Stomach (tissue), 19 donors: Measurements from ENCODE around the gene ZNF622. TPM values are rescaled to one million over a fixed set of nuclear protein-coding genes. Genes with fewer than 3 reads are reported as not detected.
A peak's percentile ranks its signal among the peaks of the same experiment; 100 is the strongest.

Experiments
- DNase-seq, 2 donors: peaks; one replicate each; pipeline versions ENCODE4 v3.0.0 to v3.0.0-alpha.2; 2013 to 2019
- H3K27ac ChIP-seq, 5 donors: fragments of 200-600 bp in 4 of 5; sonication (generic) in 4 of 5; one replicate each; pipeline ENCODE4 v1.5.1; 2013 to 2019; ENCODE audit warnings: mild to moderate bottlenecking in 1 of 5, moderate library complexity in 1 of 5
- H3K27me3 ChIP-seq, 3 donors: fragments of 200-600 bp; sonication (generic); one replicate each; pipeline ENCODE4 v1.5.1; 2017 to 2019; ENCODE audit warnings: mixed run types in 1 of 3
- H3K36me3 ChIP-seq, 4 donors: fragments of 200-600 bp; sonication (generic); 1 replicate in 3 of 4; 2 replicates in 1 of 4; pipeline ENCODE4 v1.5.1; 2016 to 2019
- H3K4me1 ChIP-seq, 4 donors: fragments of 200-600 bp; sonication (generic); one replicate each; pipeline ENCODE4 v1.5.1; 2016 to 2019
- H3K4me3 ChIP-seq, 4 donors: fragments of 200-600 bp; sonication (generic) in 3 of 4; one replicate each; pipeline ENCODE4 v1.5.1; 2016 to 2019; ENCODE audit warnings: mild to moderate bottlenecking in 1 of 4
- H3K9me3 ChIP-seq, 4 donors: fragments of 200-600 bp; sonication (generic); one replicate each; pipeline ENCODE4 v1.5.1; 2016 to 2019
- CTCF ChIP-seq, 7 experiments: fragments of 450-650 bp in 4 of 7; fragments of 200-600 bp in 3 of 7; sonication (generic) in 3 of 7; IDR thresholded peaks; one replicate each; pipeline ENCODE4 v1.5.1; 2016 to 2019; ENCODE audit warnings: antibody characterized with exemption in 7 of 7, control low read depth in 2 of 7, mild to moderate bottlenecking in 1 of 7
- EP300 ChIP-seq: sonication (generic); formaldehyde crosslinking; IDR thresholded peaks from one replicate; pipeline ENCODE4 v1.6.1; 2017; ENCODE audit warnings: antibody characterized with exemption
- POLR2A ChIP-seq, 4 donors: fragments of 450-650 bp; IDR thresholded peaks; one replicate each; pipeline ENCODE4 v1.6.1; 2016; ENCODE audit warnings: antibody characterized with exemption in 4 of 4, control low read depth in 2 of 4, mild to moderate bottlenecking in 1 of 4, moderate library complexity in 1 of 4
- POLR2AphosphoS5 ChIP-seq, 3 donors: sonication (generic); formaldehyde crosslinking; IDR thresholded peaks; one replicate each; pipeline ENCODE4 v1.6.1; 2016; ENCODE audit warnings: antibody characterized with exemption in 3 of 3
- WGBS, 5 donors: extraction: QIAGEN DNeasy Blood & Tissue Kit in 3 of 5; methylation state at CpG; one replicate each; pipeline versions ENCODE4 v1.1.5 to v1.1.7; 2013 to 2018; 5-methylcytosine and 5-hydroxymethylcytosine counted together
- intact Hi-C: fragments of 100-400 bp; cut with DNase I; formaldehyde crosslinking; loops from one replicate; pipeline ENCODE4 v1.15.1; 2023; ENCODE audit warnings: low total_unique reads
- long read RNA-seq, 10 donors: transcript quantifications; one replicate each; lab custom pipeline, GENCODE V29; 2026
- polyA plus RNA-seq, 3 donors: library from polyadenylated mRNA; stranded (reverse); fragments of 200-250 nt; gene quantifications; one replicate each; pipeline ENCODE4 v1.2.3, GENCODE V29; 2013
- total RNA-seq, 5 donors: library from RNA; depleted of rRNA; stranded (reverse); fragments of >200 nt; gene quantifications; one replicate each; pipeline versions ENCODE4 v1.1.0 to v1.2.3, GENCODE V29; 2014 to 2016
- donor health status: healthy with polysubstance abuse.
- donor health status: Bipolar disorder and iron deficiency.
- donor health status: healthy.

Gene ZNF622
- total RNA-seq (10 to 100 TPM; 17.5 to 30.8 (median 23.2) TPM), polyA plus RNA-seq (10 to 100 TPM; 19.0 to 31.8 (median 21.8) TPM)
- long read RNA-seq, donor 1, transcript ZNF622-201 (6 exons, 1,699 nt): major isoform, 6 of 6 reads
- long read RNA-seq, donor 1, partial matches to known transcripts: 0 of 6 reads
- long read RNA-seq, donor 1, other reads (novel, unspliced or antisense): 0 of 6 reads
- long read RNA-seq, donor 2, transcript ZNF622-201 (6 exons, 1,699 nt): major isoform, 7 of 7 reads
- long read RNA-seq, donor 2, partial matches to known transcripts: 0 of 7 reads
- long read RNA-seq, donor 2, other reads (novel, unspliced or antisense): 0 of 7 reads
- long read RNA-seq, donor 3, partial matches to known transcripts: 0 of 1 reads
- long read RNA-seq, donor 3, other reads (novel, unspliced or antisense): 0 of 1 reads
- long read RNA-seq, donor 4, partial matches to known transcripts: 0 of 1 reads
- long read RNA-seq, donor 4, other reads (novel, unspliced or antisense): 0 of 1 reads
- long read RNA-seq, donor 5, transcript ZNF622-201 (6 exons, 1,699 nt): major isoform, 7 of 13 reads
- long read RNA-seq, donor 5, partial matches to known transcripts: 6 of 13 reads
- long read RNA-seq, donor 5, other reads (novel, unspliced or antisense): 0 of 13 reads
- long read RNA-seq, donor 6, transcript ZNF622-201 (6 exons, 1,699 nt): major isoform, 25 of 34 reads
- long read RNA-seq, donor 6, partial matches to known transcripts: 9 of 34 reads
- long read RNA-seq, donor 6, other reads (novel, unspliced or antisense): 0 of 34 reads
- long read RNA-seq, donor 7, transcript ZNF622-201 (6 exons, 1,699 nt): major isoform, 9 of 9 reads
- long read RNA-seq, donor 7, partial matches to known transcripts: 0 of 9 reads
- long read RNA-seq, donor 7, other reads (novel, unspliced or antisense): 0 of 9 reads
- long read RNA-seq, donor 8, partial matches to known transcripts: 0 of 4 reads
- long read RNA-seq, donor 8, other reads (novel, unspliced or antisense): 0 of 4 reads
- long read RNA-seq, donor 9, transcript ZNF622-201 (6 exons, 1,699 nt): major isoform, 5 of 5 reads
- long read RNA-seq, donor 9, partial matches to known transcripts: 0 of 5 reads
- long read RNA-seq, donor 9, other reads (novel, unspliced or antisense): 0 of 5 reads
- long read RNA-seq, donor 10, transcript ZNF622-201 (6 exons, 1,699 nt): major isoform, 5 of 5 reads
- long read RNA-seq, donor 10, partial matches to known transcripts: 0 of 5 reads
- long read RNA-seq, donor 10, other reads (novel, unspliced or antisense): 0 of 5 reads

- Histone ChIP-seq H3K27me3 (no peaks in the 10 kb centered on the region), H3K4me1 (peaks cover 40 to 84% (median 66%) of the 10 kb centered on the region in 4 donors), H3K4me3 (peak within 1 kb of the TSS; percentile 76 to 98 (median 90)), H3K27ac (peak within 1 kb of the TSS; percentile 87 to 91 (median 90)), H3K9me3 (no peaks in the 10 kb centered on the region), H3K36me3 (peaks cover 22 to 28% (median 26%) of the 10 kb centered on the region in 4 donors)
- TF ChIP-seq CTCF (IDR thresholded peaks at IDR 0.05): no peak
- TF ChIP-seq POLR2AphosphoS5 (IDR thresholded peaks at IDR 0.05): peak; percentile 86 to 99 (median 92)
- peak in 2 of 4 donors; percentile 72 to 84 for TF ChIP-seq POLR2A (IDR thresholded peaks at IDR 0.05)
- intact Hi-C loops: no loop called here
- DNase-seq: peak; percentile 93 to 97
- WGBS, 5 donors: 0 to 1% (median 0%) methylated on average over 26 to 75 of the region's 75 CpGs
These were observed at the start of gene ZNF622 for GRCh38 chr5:16465544-16466432. Gene ZNF622 (minus strand): TSS chr5:16465800. CDS start chr5:16465665, 135 bp downstream.

- intact Hi-C loops: no loop called here
- H3K4me3 ChIP-seq: no peak overlapping the region
- H3K4me1 ChIP-seq: peaks cover 0 to 25% (median 14%) of the 10 kb centered on the region in 4 donors
- no peak for DNase-seq
- H3K27ac ChIP-seq: no peak overlapping the region
- no peaks in the 10 kb centered on the region for H3K36me3 ChIP-seq
- WGBS, 5 donors: 90 to 96% (median 94%) methylated on average over 3 of the region's 3 CpGs
- no peaks in the 10 kb centered on the region for H3K27me3 ChIP-seq
- H3K9me3 ChIP-seq: no peaks in the 10 kb centered on the region
- TF ChIP-seq POLR2AphosphoS5 (IDR thresholded peaks at IDR 0.05): no peak
- TF ChIP-seq CTCF (IDR thresholded peaks at IDR 0.05): no peak
- no peak for TF ChIP-seq POLR2A (IDR thresholded peaks at IDR 0.05)
- no peak for TF ChIP-seq EP300
These were observed 44.5 kb upstream of the ZNF622 start for GRCh38 chr5:16510098-16510497.

- Histone ChIP-seq H3K4me3 (peak overlapping the region; percentile 5 to 32 (median 26)), H3K27ac (peak overlapping the region; percentile 71 to 84 (median 82)), H3K4me1 (peaks cover 0 to 28% (median 14%) of the 10 kb centered on the region in 4 donors), H3K9me3 (no peaks in the 10 kb centered on the region), H3K36me3 (no peaks in the 10 kb centered on the region), H3K27me3 (no peaks in the 10 kb centered on the region)
- 28 to 50% (median 33%) methylated on average over 15 of the region's 15 CpGs for WGBS, 5 donors
- peak in 2 of 3 donors; percentile 9 to 34 for TF ChIP-seq POLR2AphosphoS5 (IDR thresholded peaks at IDR 0.05)
- TF ChIP-seq EP300: no peak
- intact Hi-C loops: no loop called here
- DNase-seq: peak; percentile 73 to 81
These were observed 43.3 kb upstream of the ZNF622 start for GRCh38 chr5:16508730-16509531.
